ENCODE results near the gene CCDC61.

Gene CCDC61

GRCh38 chr19:46042252-46042883 is 47.1 kb downstream of the CCDC61 start:
- no peak for DNase-seq (ENCODE audit: low read depth)

GRCh38 chr19:46043519-46043918 is 48.3 kb downstream of the CCDC61 start:
- DNase-seq (ENCODE audit: low read depth) = no peak

GRCh38 chr19:46049597-46049996 is 54.3 kb downstream of the CCDC61 start:
- no peak for DNase-seq (ENCODE audit: low read depth)

- no peak for DNase-seq (ENCODE audit: low read depth)
Observed at GRCh38 chr19:46052896-46053295, 57.6 kb downstream of the CCDC61 start.

GRCh38 chr19:46056536-46056935 is 61.3 kb downstream of the CCDC61 start:
- no peak for DNase-seq (ENCODE audit: low read depth)

- no peak for DNase-seq (ENCODE audit: low read depth)
Observed at GRCh38 chr19:46058778-46059177, 63.5 kb downstream of the CCDC61 start.

- no peak for DNase-seq (ENCODE audit: low read depth)
Observed at GRCh38 chr19:46060012-46060411, 64.7 kb downstream of the CCDC61 start.

GRCh38 chr19:46063201-46063600 is 67.9 kb downstream of the CCDC61 start:
- no peak for DNase-seq (ENCODE audit: low read depth)

- DNase-seq (ENCODE audit: low read depth) = peak; percentile 47
Observed at GRCh38 chr19:46065486-46066071, 70.3 kb downstream of the CCDC61 start.

- no peak for DNase-seq (ENCODE audit: low read depth)
Observed at GRCh38 chr19:46066471-46066870, 71.2 kb downstream of the CCDC61 start.

- no peak for DNase-seq (ENCODE audit: low read depth)
Observed at GRCh38 chr19:46067691-46068090, 72.4 kb downstream of the CCDC61 start.

Data from stromal cell of bone marrow (primary cell).